Spleen (tissue), 7 donors: ENCODE results near the gene CRACDL.

ENCODE experiments used
- CTCF ChIP-seq, 11 experiments: fragments of 200-600 bp in 7 of 11; fragments of 450-650 bp in 4 of 11; sonication (generic) in 4 of 11; IDR thresholded peaks in 8 of 11; conservative IDR thresholded peaks in 3 of 11; 1 replicate in 7 of 11; 2 replicates in 4 of 11; pipeline versions ENCODE4 v1.4.0 to v1.8.0; 2016 to 2021; ENCODE audit warnings: antibody characterized with exemption in 11 of 11, inconsistent platforms in 4 of 11, mild to moderate bottlenecking in 1 of 11
- POLR2A ChIP-seq, 3 donors: fragments of 450-650 bp; IDR thresholded peaks; one replicate each; pipeline ENCODE4 v1.5.1; 2017; ENCODE audit warnings: antibody characterized with exemption in 3 of 3, mild to moderate bottlenecking in 1 of 3
- donor health status: DM: no; HTN: no; CAD: no; lungs with moderate emphysema.
- donor health status: DM: no; HTN: no; CAD: no.
- donor health status: DM: no; HTN: no; CAD: no.

DNA sequence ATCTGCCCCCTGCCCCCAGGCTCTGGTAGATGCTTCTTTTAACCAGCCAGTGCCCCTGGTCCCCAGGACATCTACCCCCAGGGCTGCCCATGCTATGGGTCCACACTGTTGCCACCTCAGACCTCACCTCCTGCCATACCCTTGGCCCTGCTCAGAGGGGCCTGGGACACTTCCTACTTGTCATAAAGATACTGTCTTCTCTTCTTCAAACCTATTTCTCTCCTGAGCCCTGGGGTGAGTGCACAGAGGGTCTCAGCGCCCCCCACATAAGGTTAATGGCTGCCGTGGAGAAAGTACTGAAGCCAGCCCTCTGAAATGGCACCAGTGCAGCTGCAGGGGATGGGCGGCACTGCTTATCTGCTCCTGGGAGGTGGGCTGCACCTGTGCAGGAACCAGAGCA is 127.5 kb downstream of the CRACDL start:
- TF ChIP-seq CTCF (IDR thresholded peaks at IDR 0.05 in 8 of 11, conservative IDR thresholded peaks at IDR 0.05 in 3 of 11) (no peak), POLR2A (IDR thresholded peaks at IDR 0.05) (no peak)
